NCI-H2227 treated with DMSO at 0.1 percent for 48 hours (cell line): ENCODE measurements around the gene TKT.

Experiments used
- DNase-seq: peaks from one replicate; lab custom pipeline; 2025; lab: John Stamatoyannopoulos, UW

Gene TKT

GRCh38 chr3:53180305-53181023, 75.4 kb downstream of the TKT start:
- no peak for DNase-seq

- DNase-seq: no peak
Measured at GRCh38 chr3:53179580-53179979, 76.2 kb downstream of the TKT start.

GRCh38 chr3:53178246-53178645, 77.6 kb downstream of the TKT start:
- no peak for DNase-seq

GRCh38 chr3:53175613-53176540, 79.9 kb downstream of the TKT start:
- DNase-seq: no peak
